NCI-H2171 (cell line): ENCODE measurements around the gene LGALS4.
"Not testable (repeated sequence)": the region's sequence is repeated elsewhere in the genome, so short reads cannot be mapped to it uniquely, and the experiment has no call there.

Source experiments
- DNase-seq: peaks from one replicate; lab custom pipeline; 2025; lab: John Stamatoyannopoulos, UW

LGALS4 gene

DNA sequence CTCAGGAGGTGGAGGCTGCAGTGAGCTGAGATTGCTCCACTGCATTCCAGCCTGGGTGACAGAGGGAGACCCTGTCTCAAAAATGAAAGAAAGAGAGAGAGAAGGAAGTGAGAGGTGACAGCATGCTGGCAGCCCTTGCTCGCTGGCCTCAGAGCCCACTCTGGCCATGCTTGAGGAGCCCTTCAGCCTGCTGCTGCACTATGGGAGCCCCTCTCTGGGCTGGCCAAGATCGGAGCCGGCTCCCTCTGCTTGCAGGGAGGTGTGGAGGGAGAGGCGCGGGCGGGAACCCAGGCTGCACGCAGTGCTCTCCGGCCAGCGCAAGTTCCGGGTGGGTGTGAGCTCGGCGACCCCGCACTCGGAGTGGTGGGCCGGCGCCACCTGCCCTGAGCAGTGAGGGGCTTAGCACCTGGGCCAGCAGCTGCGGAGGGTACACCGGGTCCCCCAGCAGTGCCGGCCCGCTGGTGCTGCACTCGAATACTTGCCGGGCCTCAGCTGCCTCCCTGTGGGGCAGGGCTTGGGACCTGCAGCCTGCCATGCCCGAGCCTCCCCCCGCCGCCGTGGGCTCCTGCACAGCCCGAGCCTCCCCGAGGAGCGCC lies 8.6 kb upstream of the LGALS4 start:
- not testable (repeated sequence) for DNase-seq

DNA sequence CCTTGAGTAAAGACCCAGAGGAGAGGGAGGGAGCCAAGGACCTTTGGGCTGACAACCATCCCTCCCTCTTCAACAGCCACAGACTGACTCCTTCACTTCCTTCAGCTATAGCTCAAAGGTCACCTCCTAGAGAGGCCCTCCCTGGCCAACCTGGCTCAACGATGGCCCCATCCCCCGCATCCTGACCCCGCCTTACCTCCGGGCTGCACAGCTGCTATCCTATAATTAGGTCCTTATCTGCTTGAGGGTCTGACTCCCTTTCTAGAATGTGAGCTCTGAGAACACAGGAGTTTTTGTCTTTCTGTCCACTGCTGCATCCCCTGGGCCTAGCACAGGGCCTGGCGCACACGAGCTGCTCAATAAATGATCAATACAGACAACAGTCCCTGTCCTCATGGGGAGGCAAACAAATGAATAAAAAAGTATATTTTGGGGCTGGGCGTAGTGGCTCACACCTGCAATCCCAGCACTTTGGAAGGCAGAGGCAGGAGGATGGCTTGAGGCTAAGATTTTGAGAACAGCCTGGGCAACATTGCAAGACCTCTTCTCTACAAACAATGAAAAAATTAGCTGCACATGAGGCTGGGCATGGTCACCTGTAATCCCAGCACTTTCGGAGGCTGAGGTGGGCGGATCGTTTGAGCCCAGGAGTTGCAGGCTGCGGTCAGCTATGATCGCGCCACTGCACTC lies 6.6 kb upstream of the LGALS4 start:
- no peak for DNase-seq

DNA sequence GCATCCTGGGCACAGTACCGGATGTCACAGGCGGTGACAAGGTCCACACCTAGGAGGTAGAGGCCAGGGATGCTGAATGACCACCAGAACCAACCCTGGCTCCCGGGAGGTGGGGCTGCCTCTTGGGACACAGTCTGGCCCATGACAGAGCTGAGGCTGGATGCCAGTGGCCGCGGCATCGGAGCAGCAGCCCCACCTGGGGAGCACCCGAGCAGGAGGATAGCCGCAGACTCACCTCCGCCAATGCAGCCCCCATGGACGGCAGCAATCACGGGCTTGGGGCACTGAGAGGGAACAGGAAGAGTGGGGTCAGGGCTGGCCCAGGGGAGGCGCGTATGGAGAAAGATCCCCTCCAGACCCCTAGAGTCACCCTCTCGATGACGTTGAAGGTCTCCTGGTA lies 4.3 kb upstream of the LGALS4 start:
- DNase-seq = no peak

DNA sequence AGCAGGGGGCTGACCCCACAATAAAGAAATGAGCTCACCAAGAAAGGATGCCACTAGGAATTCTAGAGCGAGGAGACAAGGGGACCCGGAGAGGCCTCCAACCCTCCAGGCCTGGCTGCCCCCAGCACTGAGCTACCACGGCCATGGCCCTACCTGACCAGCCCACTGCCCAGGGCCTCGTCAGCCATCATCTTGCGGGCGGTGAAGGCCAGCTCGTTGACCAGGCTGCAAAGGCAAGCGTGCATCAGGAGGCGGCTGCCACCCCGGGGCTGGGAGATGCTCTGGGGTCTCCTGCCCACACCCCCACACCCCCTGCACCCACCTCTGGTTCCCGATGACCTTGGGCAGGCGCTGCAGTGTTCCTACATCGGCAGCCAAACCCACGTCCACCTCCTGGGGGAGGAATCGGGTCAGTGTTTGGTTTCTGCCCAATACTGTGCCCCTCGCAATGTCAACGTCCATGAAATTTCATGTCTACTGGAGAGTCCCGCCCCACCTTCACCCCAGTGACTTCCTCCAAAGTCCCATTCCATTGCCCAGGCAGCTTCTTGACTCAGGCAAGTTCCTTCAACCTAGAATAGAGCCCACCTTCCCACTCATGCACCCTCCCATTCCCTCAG lies 3.5 kb upstream of the LGALS4 start:
- DNase-seq = no peak

DNA sequence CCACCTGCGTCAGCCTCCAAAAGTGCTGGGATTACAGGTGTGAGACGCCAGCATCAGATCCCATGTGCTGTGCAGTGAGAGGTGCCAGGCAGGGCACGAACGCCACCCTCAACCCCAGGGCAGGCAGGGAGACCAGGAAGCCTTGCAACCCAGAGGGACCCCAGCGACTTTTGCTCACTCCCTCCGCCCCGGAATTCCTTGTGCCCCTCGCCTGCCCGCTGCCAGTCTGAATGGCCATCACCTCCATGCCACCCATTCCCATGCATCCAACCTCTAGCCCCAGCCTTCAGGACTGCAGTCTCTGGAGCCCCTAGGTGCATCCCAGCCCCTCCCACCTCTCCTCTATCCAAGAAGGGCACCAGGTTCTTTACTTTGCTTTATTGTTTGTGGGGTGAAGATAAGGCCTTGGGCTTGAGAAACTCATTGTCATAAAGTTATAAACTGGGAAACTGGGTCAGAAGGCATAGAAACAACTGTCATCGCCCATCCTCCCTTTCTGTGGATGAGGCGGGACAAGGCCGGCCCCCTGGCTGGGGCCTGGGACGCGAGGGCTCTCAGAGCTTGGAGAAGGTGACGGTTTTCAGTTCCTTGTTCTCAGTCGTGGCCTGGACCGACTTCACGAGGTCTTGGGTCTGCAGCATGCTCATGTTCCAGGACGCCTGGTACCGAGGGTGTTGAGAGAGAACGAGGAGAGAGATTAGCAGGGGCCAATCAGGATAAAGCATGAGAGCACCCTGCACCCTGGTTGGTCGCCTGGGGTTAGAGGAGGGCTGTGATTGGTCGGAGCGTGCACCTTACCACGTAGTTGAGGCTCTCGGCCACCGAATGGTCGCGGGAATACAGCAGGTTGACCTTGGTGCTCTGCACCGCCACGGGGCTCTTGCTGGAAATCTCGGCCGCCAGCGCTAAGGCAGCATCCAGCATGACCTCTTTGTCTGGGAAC lies 2.6 kb upstream of the LGALS4 start:
- no peak for DNase-seq

DNA sequence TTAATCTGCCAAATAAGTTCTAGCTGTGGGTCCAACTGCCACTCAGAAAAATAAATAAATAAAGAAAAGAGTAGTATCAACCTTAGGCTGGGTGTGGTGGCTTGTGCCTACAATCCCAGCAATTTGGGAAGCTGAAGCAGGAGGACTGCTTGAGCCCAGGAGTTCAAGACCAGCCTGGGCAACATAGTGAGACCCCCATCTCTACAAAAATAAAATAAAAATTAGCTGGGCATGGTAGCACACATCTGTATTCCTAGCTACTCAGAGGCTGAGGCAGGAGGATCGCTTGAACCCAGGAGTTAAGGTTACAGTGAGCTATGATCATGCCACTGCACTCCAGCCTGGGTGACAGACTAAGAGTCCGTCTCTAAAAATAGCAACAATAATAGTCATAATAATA lies 1.2 kb upstream of the LGALS4 start:
- DNase-seq = not testable (repeated sequence)

DNA sequence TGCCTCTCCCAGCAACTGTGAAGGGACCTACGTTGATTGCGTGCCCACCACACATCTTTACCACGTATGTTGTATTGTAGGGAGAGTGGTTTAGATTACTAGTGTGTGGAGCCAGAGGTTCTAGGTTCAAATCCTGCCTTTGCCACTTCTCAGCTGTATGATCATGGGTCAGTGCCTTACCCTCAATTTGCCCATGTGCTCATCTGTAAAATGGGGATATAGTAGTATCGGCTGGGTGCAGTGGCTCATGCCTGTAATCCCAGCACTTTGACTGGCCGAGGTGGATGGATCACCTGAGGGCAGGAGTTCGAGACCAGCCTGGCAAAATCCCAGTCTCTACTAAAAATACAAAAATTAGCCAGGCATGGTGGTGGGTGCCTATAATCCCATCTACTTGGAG lies 578 bp upstream of the LGALS4 start:
- no peak for DNase-seq

DNA sequence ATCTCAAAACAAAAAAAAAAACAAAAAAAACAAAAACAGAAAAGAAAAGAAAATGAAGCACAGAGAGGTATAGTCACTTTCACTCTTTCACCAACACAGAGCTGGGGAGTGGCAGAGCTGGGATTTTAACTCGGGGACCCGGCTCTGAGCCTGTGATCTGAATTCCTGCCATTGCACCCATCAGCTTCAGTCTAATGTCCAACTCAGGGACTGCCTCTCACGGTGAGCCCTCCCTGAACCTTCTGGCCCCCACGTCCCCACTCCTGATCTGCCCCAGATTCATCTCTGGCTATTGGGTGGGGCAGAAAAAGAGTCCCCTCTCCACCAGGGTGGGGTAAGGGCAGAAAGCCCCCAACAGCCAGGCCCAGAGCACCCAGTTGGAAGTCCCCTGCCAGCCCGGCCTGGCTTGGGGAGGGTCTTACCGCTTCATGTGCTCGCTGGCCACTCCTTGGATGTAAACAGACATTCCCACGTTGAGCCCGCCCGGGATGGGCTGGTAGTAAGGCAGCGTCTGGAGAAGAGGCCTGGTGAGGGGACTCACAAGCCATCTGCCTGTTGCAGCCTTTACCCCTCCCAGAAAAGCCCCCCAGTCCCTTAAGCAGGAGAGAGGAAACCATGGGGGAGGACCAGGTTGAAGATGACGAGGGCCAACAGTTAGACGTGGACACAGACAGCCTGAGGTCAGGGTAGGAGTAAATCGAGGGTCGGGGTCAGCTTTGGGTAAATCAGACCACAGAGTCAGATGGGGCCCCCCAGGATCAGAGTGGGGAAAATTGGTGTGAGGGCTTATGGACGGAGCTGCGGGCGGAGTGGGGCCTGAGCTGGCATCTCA lies 520 bp downstream of the LGALS4 start:
- no peak for DNase-seq

DNA sequence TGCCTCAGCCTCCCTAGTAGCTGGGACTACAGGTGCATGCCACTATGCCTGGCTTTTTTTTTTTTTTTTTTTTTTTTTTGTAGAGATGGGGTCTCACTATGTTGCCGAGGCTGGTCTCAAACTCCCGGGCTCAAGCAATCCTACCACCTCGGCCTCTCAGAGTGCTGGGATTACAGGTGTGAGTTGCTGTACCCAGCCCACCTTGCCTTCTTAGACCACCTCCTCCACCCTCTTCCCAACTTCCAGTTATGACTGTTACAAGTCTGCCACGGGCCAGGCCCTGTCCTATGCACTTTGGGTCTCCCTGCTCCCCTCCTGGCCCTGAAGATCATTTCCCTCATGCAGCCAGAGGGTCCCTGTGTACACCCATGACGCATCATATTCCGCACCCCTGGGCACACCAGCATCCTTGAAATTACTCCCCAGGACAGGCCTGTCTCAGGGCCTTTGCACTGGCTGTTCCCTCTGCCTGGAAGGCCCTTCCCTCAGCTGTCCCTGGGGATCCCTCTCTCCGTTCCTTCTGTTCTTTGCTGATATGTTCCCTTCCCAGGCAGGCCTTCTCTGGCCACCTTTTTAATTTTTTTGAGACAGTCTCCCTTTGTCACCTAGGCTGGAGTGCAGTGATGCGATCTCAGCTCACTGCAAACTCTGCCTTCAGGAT lies 3.0 kb downstream of the LGALS4 start:
- no peak for DNase-seq

DNA sequence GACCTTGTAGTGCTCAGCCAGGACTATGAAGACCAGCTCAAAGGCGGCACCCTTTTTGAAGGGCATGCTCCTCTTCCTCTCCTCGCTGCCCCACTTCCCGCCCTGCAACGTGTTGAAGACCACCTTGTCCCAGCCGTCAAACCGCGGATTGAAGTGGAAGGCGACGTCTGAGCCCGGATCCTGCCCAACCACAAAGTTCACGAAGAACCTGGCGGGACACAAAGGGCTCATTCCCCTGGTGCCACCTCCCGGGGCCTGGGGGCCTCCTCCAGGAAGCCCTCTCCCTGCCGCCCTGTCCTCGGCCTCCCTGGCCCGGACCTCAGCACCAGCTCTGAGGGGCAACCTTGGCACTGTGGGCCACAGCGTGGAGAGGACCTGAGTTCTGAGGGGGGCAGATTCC lies 4.0 kb downstream of the LGALS4 start:
- no peak for DNase-seq

DNA sequence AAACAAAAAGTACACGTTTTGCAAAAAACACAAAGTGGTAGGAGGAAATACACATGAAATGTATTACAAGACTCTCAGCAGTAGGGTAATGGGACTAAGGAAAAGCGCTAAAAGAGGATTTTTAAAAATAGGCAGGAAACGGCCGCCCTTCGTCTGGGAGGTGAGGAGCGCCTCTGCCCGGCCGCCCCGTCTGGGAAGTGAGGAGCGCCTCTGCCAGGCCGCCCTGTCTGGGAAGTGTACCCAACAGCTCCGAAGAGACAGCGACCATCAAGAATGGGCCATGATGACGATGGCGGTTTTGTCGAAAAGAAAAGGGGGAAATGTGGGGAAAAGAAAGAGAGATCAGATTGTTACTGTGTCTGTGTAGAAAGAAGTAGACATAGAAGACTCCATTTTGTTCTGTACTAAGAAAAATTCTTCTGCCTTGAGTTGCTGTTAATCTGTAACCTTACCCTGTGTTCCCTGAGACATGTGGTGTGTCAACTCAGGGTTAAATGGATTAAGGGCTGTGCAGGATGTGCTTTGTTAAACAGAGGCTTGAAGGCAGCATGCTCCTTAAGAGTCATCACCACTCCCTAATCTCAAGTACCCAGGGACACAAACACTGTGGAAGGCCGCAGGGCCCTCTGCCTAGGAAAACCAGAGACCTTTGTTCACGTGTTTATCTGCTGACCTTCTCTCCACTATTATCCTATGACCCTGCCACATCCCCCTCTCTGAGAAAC lies 5.2 kb downstream of the LGALS4 start:
- DNase-seq = not testable (repeated sequence)

DNA sequence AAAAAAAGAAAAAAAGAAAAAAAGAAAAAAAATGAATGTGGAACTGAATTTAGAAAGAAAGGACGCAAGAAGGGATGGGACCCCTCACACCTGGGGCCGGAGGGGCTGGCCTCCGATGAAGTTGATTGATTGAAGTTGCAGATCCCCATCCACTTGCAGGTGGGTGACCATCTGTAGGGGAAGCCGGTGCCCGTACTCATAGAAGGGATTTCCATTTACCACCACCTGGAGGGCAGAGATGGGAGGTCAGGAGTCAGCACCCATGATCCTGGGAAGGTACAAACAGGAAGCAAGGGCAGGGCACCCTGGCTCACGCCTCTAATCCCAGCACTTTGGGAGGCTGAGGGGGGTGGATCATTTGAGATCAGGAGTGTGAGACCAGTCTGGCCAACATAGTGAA lies 6.4 kb downstream of the LGALS4 start:
- DNase-seq = no peak

DNA sequence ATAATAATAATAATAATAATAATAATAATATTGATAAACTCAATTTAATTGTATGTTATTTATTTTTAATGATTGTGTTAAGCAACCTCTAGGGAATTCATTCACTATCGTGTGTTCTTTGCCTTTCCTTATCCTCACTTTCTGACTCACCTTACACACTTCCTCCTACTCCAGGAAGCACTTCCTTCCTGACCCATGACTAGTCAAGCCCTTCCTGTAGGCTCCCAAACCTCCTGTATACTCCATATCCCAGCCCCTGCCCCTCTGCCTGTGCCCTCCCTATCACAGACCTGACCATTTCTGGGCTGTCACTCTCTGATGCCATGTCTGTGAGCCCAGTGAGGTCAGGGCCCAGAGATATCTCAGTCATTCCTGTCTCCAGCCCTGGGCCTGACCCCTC lies 7.6 kb downstream of the LGALS4 start:
- DNase-seq = no peak

DNA sequence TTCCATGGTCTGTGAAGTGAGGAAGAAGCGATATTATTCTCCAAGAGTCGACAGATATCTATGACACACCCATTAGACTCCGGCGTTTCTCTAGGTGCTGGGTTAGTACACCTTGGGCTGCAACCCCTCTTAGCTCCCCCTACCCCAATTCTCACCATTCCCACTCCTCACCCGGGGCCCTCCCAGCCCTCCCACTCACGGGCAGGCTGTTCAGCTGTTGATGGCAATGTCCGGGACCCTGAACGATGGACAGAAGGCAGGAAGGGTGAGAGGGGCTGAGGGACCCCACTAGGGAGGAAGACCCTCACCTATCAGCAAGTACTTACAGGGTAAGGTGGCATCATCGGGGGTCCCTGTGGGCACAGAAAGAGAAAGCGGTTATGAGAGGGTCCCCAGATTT lies 9.2 kb downstream of the LGALS4 start:
- DNase-seq = no peak

DNA sequence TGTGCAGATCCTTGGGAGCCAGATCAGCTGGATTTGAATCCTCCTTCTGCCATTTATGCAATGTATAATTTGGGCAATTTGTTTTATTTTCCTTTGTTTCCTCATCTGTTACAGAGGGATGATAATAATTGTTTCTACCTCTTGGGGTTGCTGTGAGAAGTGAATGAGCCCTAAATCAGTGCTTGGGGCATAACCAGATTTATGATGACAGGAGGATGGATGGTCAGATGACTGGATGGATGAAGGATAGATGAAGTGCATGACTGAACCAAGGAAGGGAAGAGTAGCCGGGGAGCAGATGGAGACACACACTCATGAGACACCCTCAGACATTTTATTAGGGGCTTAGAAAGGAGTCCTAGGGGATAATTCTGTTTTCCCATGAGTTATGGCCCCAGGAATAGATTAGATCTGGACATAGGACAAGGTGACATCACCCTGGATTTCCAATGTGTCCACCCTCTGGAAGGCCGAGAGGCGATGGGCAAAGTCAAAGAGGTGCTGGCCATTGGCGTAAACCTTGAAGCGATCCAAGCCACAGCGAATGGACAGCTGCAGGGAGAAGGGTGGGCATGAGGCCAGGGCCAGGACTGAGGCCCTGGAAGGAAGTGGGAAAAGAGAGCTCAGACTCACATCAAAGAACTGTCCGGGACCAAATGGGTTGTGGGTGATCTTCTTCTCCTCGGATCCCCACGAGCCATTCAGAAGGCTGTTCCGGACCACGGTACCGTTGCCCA lies 11.2 kb downstream of the LGALS4 start:
- DNase-seq = no peak

DNA sequence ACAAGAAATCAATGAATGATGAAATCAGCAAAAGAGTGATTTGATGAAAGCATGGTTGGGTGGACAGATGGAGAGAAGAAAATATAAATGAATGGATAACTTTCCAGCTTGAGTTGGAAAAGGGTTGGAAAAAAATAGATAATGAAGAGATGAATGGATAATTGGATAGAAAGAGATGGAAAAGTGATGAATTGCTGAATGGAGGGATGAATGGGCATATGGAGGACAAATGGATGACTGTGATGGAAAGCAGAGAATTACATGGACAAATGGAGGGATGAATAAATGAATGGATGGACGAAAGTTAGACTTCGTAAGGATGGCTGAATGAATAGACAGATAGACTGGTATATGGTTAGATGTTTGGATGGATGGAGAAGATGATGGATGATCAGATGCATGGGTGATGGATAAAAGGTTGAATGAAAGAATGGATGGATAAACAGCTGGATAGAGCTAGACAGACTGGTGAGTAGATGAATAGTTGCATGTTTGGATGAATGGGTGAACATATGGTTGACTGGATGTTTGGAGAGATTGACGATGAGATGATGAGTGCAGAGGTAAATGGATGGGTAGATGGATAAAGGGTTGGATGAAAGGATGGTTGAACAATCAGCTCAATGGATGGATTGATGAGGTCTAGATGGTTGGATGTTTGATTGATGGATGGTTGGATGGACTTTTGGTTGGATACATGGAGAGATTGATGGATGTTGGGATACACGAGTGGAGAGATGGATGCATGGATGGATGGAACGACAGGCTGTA lies 12.0 kb downstream of the LGALS4 start:
- no peak for DNase-seq

DNA sequence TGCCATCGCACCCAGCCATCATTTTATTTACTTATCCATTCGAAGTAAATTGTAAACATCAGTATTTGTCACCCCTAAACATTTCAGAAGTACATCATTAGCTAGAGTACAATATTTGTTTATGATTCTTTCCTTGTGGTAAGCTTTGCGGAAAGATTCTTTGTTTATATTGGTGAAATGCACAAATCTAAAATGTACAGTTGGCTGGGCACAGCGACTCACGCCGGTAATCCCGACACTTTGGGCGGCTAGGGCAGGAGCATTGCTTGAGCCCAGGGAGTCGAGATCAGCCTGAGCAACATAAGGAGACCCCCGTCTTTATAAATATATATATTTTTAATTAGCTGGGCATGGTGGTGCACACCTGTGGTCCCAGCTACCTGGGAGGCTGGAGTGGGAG lies 13.6 kb downstream of the LGALS4 start:
- DNase-seq = no peak

DNA sequence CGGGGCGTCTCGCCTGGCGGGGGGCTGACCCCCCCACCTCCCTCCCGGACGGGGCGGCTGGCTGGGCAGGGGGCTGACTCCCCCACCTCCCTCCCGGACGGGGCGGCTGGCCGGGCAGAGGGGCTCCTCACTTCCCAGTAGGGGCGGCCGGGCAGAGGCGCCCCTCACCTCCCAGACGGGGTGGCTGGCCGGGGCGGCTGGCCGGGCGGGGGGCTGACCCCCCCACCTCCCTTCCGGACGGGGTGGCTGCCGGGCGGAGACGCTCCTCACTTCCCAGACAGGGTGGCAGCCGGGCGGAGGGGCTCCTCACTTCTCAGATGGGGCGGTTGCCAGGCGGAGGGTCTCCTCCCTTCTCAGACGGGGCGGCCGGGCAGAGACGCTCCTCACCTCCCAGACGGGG lies 15.0 kb downstream of the LGALS4 start:
- not testable (repeated sequence) for DNase-seq

DNA sequence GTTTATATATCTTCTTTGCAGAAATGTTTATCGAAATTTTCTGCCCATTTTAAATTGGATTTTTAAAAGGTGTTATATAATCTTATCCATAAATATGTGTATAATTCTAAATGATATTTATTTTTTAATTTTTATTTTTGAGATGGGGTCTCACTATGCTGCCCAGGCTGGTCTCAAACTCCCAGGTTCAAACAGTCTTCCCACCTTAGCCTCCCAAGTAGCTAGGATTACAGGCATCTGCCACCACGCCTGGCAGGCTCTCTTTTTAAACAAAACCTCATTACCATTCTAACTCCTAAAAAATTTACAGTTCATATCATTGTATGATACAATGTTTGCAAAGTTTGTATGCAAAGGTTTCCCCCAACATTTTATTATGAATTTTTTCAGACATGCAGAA lies 16.6 kb downstream of the LGALS4 start:
- DNase-seq = no peak
